ENCODE results near the gene OR2V1.
"Not testable (repeated sequence)": the region's sequence is repeated elsewhere in the genome, so short reads cannot be mapped to it uniquely, and the experiment has no call there.

The OR2V1 gene

DNA sequence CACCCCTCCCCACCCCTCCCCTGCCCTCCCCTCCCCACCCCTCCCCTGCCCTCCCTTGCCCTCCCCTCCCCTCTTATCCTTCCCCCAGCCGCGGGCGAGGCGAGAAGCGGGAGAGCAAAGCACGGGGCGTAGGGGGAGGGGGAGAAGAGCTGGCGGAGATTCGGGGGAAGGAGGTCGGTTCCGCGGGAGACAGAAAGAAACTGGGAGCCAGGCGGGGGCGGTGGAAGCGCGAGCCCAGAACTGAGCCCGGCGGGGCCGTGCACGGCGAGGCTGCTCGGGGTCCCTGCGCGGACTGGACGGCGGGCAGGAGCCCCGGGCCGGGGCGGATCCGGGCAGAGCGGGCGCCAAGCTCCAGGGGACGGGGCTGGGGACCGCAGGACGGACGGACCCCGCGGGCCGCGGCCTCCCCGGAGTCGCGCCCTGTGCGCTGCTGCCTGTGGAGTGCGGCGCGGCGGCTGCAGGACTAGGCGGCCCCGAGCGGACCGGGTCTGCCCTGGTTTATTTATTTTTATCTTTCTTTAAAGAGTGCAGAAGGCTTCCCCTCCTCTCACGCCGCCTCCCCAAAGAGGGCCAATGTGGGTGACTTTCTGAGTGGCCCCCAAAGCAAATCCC lies 29.8 kb downstream of the OR2V1 start:
- DNase-seq (ENCODE audit: low read depth, low spot score); H3K27ac ChIP-seq (ENCODE audit: low read length); H3K36me3 ChIP-seq (ENCODE audit: control insufficient read depth, insufficient read depth, low read length); H3K4me1 ChIP-seq (ENCODE audit: control insufficient read depth, insufficient read depth, low read length); H3K9me3 ChIP-seq (ENCODE audit: control insufficient read depth, insufficient read depth, low read length): not testable (repeated sequence)
- WGBS (ENCODE audit: insufficient coverage, insufficient read length) = no CpG with 5 or more reads among the region's 54 CpGs
- Histone ChIP-seq H3K27me3 (ENCODE audit: control insufficient read depth, insufficient read depth, low read length) (peaks cover 25% of the 10 kb centered on the region), H3K4me3 (ENCODE audit: low read length) (peak overlapping the region; percentile 45; the same call in 1 of the 2 replicates)

DNA sequence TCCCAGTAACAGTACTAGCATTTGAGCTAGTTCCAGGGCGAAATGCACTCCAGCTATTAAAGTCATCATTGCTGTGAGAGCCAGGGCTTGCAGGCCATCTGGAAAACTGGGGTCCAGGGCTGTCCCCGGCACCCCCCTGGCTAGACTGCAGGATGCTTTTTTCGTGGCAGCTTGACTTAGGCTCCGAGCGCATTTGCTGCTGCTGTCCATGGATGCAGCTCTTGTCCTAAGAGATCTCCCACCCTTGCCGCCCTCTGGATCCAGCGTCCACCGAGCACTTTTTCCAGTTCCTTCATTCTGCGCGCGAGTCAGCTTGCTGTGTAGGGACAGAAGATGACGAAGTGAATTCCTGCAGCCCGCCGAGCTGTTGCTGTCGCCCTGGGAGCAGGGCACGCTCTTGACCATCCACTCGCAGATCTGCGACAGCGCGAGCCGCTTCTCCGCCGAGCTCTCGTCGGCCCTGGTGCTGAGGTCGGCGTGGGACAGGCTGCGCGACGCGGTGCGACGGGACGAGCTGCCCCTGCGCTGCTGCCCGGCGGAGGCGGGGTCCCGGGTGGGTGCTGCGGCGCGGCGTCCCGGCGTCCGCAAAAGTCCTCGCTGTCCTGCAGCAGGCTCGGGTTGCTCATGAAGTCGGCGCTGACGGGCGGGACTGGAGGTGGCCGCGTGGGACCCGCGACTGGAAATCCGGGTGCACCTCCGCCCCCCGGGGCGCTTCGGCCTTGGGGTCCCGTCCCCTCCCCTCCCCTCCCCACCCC lies 30.7 kb downstream of the OR2V1 start:
- WGBS (ENCODE audit: insufficient coverage, insufficient read length) = no CpG with 5 or more reads among the region's 62 CpGs

DNA sequence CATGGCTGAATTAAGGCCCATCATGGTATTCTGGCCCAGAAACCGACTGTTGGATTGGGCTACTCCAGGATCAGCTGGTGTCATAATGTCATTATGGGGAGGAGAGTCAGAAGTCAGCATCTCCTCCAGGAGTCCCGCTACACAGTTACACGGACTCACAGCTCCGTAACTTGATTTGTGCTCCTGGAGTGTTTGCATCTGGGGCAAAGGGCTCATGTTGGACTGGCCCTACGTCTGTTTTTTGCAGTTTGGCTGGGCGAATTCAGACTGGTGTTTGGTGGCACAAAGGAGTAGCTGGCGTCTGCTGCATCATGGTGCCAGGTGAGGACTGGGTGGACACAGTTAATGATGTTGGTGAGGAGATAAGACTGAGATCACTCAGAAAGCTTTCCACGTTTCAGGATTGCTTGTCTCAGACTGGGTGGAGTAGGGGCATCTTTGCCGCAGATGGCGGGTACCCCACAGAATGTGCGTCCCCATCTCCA lies 31.3 kb downstream of the OR2V1 start:
- peaks cover 24% of the 10 kb centered on the region for H3K27me3 ChIP-seq (ENCODE audit: control insufficient read depth, insufficient read depth, low read length)
- no peak overlapping the region for H3K4me3 ChIP-seq (ENCODE audit: low read length)
- no peak for DNase-seq (ENCODE audit: low read depth, low spot score)
- no peaks in the 10 kb centered on the region for H3K9me3 ChIP-seq (ENCODE audit: control insufficient read depth, insufficient read depth, low read length)
- WGBS (ENCODE audit: insufficient coverage, insufficient read length) = no CpG with 5 or more reads among the region's 11 CpGs
- peaks cover 4% of the 10 kb centered on the region for H3K4me1 ChIP-seq (ENCODE audit: control insufficient read depth, insufficient read depth, low read length)
- H3K36me3 ChIP-seq (ENCODE audit: control insufficient read depth, insufficient read depth, low read length) = no peaks in the 10 kb centered on the region
- H3K27ac ChIP-seq (ENCODE audit: low read length) = no peak overlapping the region

More for the DNA sequence above, 30.7 kb downstream of the OR2V1 start:
- Histone ChIP-seq H3K27ac (ENCODE audit: low read length) (no peak overlapping the region), H3K27me3 (ENCODE audit: control insufficient read depth, insufficient read depth, low read length) (peaks cover 25% of the 10 kb centered on the region), H3K9me3 (ENCODE audit: control insufficient read depth, insufficient read depth, low read length) (no peaks in the 10 kb centered on the region), H3K4me3 (ENCODE audit: low read length) (peak overlapping the region; percentile 65; the same call in 1 of the 2 replicates), H3K4me1 (ENCODE audit: control insufficient read depth, insufficient read depth, low read length) (peaks cover 5% of the 10 kb centered on the region), H3K36me3 (ENCODE audit: control insufficient read depth, insufficient read depth, low read length) (no peaks in the 10 kb centered on the region)
- DNase-seq (ENCODE audit: low read depth, low spot score) = no peak

DNA sequence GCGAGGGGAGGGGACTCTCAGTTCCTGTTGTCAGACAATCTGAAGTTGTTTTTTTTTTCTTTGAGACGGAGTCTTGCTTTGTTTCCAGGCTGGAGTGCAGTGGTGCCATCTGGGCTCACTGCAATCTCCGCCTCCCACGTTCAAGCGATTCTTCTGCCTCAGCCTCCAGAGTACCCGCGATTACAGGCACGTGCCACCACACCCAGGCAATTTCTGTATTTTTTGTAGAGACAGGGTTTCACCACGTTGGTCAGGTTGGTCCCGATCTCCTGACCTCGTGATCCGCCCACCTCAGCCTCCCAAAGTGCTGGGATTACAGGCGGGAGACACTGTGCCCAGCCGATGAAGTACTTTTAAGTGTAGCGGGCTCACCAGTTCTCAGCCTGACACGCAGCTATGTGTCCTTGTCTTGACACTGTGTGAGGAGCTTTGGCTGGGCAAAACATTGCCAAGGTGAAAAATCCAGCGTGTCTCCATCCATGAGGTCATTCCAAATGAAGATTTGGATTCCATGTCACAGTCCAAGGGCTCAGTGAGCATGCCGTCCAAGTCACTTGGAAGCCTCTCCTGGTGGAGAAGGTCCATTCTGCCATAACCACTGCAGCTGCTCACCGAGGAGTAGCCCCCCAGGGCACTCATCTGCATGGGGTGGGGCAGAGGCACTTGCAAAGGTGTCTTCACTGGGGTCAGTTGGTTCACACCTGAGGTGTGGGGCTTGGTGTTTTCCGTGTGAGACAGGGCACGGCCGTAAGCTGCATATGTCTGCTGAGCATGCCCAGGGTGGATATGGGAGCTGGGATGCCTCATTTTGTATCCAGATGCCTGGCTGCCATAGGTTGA lies 32.0 kb downstream of the OR2V1 start:
- H3K4me1 ChIP-seq (ENCODE audit: control insufficient read depth, insufficient read depth, low read length) = peaks cover 3% of the 10 kb centered on the region; the same call in 1 of the 2 replicates
- DNase-seq (ENCODE audit: low read depth, low spot score) = no peak
- H3K27ac ChIP-seq (ENCODE audit: low read length) = no peak overlapping the region
- H3K9me3 ChIP-seq (ENCODE audit: control insufficient read depth, insufficient read depth, low read length) = no peaks in the 10 kb centered on the region
- peaks cover 18% of the 10 kb centered on the region for H3K27me3 ChIP-seq (ENCODE audit: control insufficient read depth, insufficient read depth, low read length)
- H3K36me3 ChIP-seq (ENCODE audit: control insufficient read depth, insufficient read depth, low read length) = no peaks in the 10 kb centered on the region
- H3K4me3 ChIP-seq (ENCODE audit: low read length) = no peak overlapping the region
- WGBS (ENCODE audit: insufficient coverage, insufficient read length) = no CpG with 5 or more reads among the region's 22 CpGs

DNA sequence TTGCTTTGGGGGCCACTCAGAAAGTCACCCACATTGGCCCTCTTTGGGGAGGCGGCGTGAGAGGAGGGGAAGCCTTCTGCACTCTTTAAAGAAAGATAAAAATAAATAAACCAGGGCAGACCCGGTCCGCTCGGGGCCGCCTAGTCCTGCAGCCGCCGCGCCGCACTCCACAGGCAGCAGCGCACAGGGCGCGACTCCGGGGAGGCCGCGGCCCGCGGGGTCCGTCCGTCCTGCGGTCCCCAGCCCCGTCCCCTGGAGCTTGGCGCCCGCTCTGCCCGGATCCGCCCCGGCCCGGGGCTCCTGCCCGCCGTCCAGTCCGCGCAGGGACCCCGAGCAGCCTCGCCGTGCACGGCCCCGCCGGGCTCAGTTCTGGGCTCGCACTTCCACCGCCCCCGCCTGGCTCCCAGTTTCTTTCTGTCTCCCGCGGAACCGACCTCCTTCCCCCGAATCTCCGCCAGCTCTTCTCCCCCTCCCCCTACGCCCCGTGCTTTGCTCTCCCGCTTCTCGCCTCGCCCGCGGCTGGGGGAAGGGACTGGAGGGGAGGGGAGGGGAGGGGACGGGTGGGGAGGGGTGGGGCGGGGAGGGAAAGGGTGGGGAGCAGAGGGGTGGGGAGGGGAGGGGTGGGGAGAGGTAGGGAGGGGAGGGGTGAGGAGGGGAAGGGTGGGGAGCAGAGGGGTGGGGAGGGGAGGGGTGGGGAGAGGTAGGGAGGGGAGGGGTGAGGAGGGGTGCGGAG lies 33.0 kb downstream of the OR2V1 start:
- peaks cover 18% of the 10 kb centered on the region for H3K27me3 ChIP-seq (ENCODE audit: control insufficient read depth, insufficient read depth, low read length)
- WGBS (ENCODE audit: insufficient coverage, insufficient read length) = no CpG with 5 or more reads among the region's 56 CpGs
- H3K27ac ChIP-seq (ENCODE audit: low read length); H3K4me1 ChIP-seq (ENCODE audit: control insufficient read depth, insufficient read depth, low read length); H3K9me3 ChIP-seq (ENCODE audit: control insufficient read depth, insufficient read depth, low read length); H3K36me3 ChIP-seq (ENCODE audit: control insufficient read depth, insufficient read depth, low read length); DNase-seq (ENCODE audit: low read depth, low spot score): not testable (repeated sequence)
- H3K4me3 ChIP-seq (ENCODE audit: low read length) = peak overlapping the region; percentile 24; the same call in 1 of the 2 replicates

DNA sequence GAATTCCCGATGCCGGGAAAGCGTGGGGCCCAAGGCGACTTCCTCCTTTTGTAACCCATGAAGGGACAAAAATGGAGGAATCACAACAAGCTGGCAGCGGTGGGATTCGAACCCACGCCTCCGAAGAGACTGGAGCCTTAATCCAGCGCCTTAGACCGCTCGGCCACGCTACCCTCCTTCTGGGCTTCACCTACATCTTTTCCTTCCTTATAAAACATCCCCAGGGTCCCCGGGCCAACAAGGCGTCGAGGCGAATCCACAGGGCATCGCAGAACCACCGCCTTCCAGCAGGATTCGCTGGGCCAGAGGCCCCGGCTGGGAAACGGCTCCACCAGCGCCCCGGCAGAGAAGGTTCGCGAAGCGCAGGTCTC lies 33.6 kb downstream of the OR2V1 start:
- H3K9me3 ChIP-seq (ENCODE audit: control insufficient read depth, insufficient read depth, low read length); H3K27ac ChIP-seq (ENCODE audit: low read length); H3K36me3 ChIP-seq (ENCODE audit: control insufficient read depth, insufficient read depth, low read length); H3K4me1 ChIP-seq (ENCODE audit: control insufficient read depth, insufficient read depth, low read length); H3K4me3 ChIP-seq (ENCODE audit: low read length); DNase-seq (ENCODE audit: low read depth, low spot score): not testable (repeated sequence)
- peaks cover 18% of the 10 kb centered on the region for H3K27me3 ChIP-seq (ENCODE audit: control insufficient read depth, insufficient read depth, low read length)
- whole genome bisulfite sequencing (ENCODE audit: insufficient coverage, insufficient read length) = no CpG with 5 or more reads among the region's 26 CpGs

DNA sequence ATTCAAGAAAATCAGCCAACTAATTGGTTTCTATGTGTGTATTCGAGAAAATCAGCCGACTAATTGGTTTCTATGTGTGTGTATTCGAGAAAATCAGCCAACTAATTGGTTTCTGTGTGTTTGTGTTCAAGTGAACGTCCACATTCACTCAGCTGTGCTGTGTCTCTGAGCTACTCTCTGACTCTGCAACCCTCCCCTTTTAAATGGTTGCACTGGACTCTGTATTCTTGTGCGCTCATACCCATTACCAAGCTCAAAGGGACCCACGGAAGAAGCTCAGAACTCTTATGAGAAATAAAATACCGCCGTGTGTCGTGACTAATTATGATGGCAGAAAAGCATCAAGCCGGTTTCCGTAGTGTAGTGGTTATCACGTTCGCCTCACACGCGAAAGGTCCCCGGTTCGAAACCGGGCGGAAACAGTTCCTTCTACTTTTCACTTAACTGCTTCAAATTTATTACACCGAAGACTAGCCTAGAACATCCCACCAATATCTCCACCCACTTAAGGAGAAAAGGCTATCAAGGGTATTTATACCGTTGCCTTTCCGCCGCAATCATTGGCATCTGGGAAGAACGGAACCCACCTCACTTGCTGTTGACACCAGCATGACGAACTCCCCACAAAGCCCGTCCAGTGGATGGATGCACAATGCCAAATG lies 34.1 kb downstream of the OR2V1 start:
- WGBS (ENCODE audit: insufficient coverage, insufficient read length) = no CpG with 5 or more reads among the region's 26 CpGs
- not testable (repeated sequence) for H3K27ac ChIP-seq (ENCODE audit: low read length); H3K36me3 ChIP-seq (ENCODE audit: control insufficient read depth, insufficient read depth, low read length); DNase-seq (ENCODE audit: low read depth, low spot score); H3K9me3 ChIP-seq (ENCODE audit: control insufficient read depth, insufficient read depth, low read length); H3K4me3 ChIP-seq (ENCODE audit: low read length); H3K4me1 ChIP-seq (ENCODE audit: control insufficient read depth, insufficient read depth, low read length)
- H3K27me3 ChIP-seq (ENCODE audit: control insufficient read depth, insufficient read depth, low read length) = peaks cover 18% of the 10 kb centered on the region

DNA sequence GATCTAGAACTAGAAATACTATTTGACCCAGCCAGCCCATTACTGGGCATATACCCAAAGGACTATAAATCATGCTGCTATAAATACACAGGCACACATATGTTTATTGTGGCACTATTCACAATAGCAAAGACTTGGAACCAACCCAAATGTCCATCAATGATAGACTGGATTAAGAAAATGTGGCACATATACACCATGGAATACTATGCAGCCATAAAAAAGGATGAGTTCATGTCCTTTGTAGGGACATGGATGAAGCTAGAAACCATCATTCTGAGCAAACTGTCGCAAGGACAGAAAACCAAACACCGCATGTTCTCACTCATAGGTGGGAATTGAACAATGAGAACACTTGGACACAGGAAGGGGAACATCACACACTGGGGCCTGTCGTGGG lies 35.8 kb downstream of the OR2V1 start:
- H3K27ac ChIP-seq (ENCODE audit: low read length); DNase-seq (ENCODE audit: low read depth, low spot score); H3K9me3 ChIP-seq (ENCODE audit: control insufficient read depth, insufficient read depth, low read length); H3K36me3 ChIP-seq (ENCODE audit: control insufficient read depth, insufficient read depth, low read length); H3K4me1 ChIP-seq (ENCODE audit: control insufficient read depth, insufficient read depth, low read length); H3K4me3 ChIP-seq (ENCODE audit: low read length): not testable (repeated sequence)
- WGBS (ENCODE audit: insufficient coverage, insufficient read length) = no CpG with 5 or more reads among the region's 3 CpGs
- H3K27me3 ChIP-seq (ENCODE audit: control insufficient read depth, insufficient read depth, low read length) = peaks cover 15% of the 10 kb centered on the region

DNA sequence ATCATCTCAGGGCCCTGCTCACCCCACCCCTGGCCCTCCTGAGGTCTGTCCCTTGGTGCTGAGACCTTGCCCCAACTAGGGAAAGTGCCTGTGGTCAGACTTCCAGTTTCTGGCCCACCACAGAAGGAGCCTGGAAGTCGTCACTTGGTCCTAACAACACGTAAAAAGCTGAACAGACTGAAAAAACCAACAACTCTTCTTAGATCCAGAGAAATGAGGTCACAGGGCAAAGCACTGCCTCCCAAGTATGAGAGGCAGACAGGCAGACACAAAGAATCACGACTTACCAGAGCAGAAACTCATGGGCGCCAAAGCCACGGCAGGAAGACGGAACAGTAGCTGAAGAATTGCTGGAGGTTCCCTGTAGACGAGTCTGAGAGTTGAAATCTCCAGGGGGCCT lies 38.5 kb downstream of the OR2V1 start:
- no CpG with 5 or more reads among the region's 7 CpGs for WGBS (ENCODE audit: insufficient coverage, insufficient read length)
- Histone ChIP-seq H3K36me3 (ENCODE audit: control insufficient read depth, insufficient read depth, low read length) (no peaks in the 10 kb centered on the region), H3K27me3 (ENCODE audit: control insufficient read depth, insufficient read depth, low read length) (no peaks in the 10 kb centered on the region), H3K4me3 (ENCODE audit: low read length) (no peak overlapping the region), H3K27ac (ENCODE audit: low read length) (no peak overlapping the region), H3K9me3 (ENCODE audit: control insufficient read depth, insufficient read depth, low read length) (no peaks in the 10 kb centered on the region), H3K4me1 (ENCODE audit: control insufficient read depth, insufficient read depth, low read length) (no peaks in the 10 kb centered on the region)
- no peak for DNase-seq (ENCODE audit: low read depth, low spot score)
